HEK293 (cell line): ENCODE measurements around the gene CADPS.

Experiments
- CTCF ChIP-seq: fragments of 450-650 bp; formaldehyde crosslinking; IDR thresholded peaks from 2 replicates; pipeline ENCODE4 v1.5.1; 2016; ENCODE audit warnings: missing biosample characterization, missing genetic modification characterization
- MZF1 ChIP-seq: fragments of 450-650 bp; formaldehyde crosslinking; IDR thresholded peaks from 2 replicates; pipeline ENCODE4 v1.5.1; 2017; ENCODE audit warnings: missing biosample characterization, missing genetic modification characterization, borderline replicate concordance
- REST ChIP-seq: fragments of 450-650 bp; formaldehyde crosslinking; IDR thresholded peaks from 2 replicates; pipeline ENCODE4 v1.5.1; 2016; ENCODE audit warnings: missing biosample characterization, missing genetic modification characterization
- SETDB1 ChIP-seq: IDR thresholded peaks from one replicate; pipeline ENCODE4 v1.6.1; 2017; ENCODE audit warnings: mild to moderate bottlenecking, low read length, moderate library complexity, mixed read lengths; ENCODE audit not compliant: insufficient read length
- TRIM28 ChIP-seq: IDR thresholded peaks from 2 replicates; pipeline ENCODE4 v1.6.1; 2011; ENCODE audit warnings: low read length, control low read depth, borderline replicate concordance
- ZBTB21 ChIP-seq: fragments of 450-650 bp; formaldehyde crosslinking; IDR thresholded peaks from 2 replicates; pipeline ENCODE4 v1.5.1; 2017; ENCODE audit warnings: missing biosample characterization, missing genetic modification characterization
- ZNF132 ChIP-seq: fragments of 450-650 bp; formaldehyde crosslinking; IDR thresholded peaks from 2 replicates; pipeline ENCODE4 v1.5.1; 2017; ENCODE audit warnings: missing biosample characterization, missing genetic modification characterization, borderline replicate concordance
- ZNF561 ChIP-seq: fragments of 450-650 bp; IDR thresholded peaks from 2 replicates; pipeline ENCODE4 v1.5.1; 2018; ENCODE audit warnings: missing biosample characterization, missing genetic modification characterization, borderline replicate concordance
- ZNF777 ChIP-seq: fragments of 450-650 bp; formaldehyde crosslinking; IDR thresholded peaks from 2 replicates; pipeline ENCODE4 v1.5.1; 2017; ENCODE audit warnings: missing biosample characterization, missing genetic modification characterization, borderline replicate concordance
- ZSCAN18 ChIP-seq: fragments of 450-650 bp; formaldehyde crosslinking; IDR thresholded peaks from 2 replicates; pipeline ENCODE4 v1.5.1; 2016; ENCODE audit warnings: missing biosample characterization, missing genetic modification characterization

DNA sequence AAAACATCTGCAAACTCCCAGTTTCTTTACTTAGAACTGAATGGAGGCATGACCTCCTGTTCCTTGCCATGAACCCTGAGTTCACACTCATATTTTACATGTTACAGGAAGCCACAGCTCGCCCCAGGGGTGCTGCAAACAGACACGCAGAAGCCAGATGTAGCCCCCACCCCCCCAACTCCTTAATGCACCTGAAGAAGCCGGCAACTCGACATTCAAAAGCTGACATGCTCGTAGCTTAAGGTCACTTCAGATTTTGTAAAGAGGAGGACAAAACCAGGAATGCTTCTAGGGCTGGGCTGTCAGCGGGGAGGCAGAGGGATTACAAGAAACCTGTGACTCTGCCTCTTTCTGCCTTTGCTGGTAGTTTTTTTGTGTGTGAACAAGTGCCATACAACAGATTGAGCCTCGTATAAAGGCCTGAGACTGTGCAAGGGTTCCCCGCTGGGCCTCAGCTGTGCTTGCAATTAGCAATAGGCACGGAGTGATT is 459.9 kb downstream of the CADPS start:
- TF ChIP-seq CTCF (tag by site-specific recombination), result no peak
- no peak for TF ChIP-seq ZSCAN18 (tag by site-specific recombination)
- TF ChIP-seq ZNF561 (tag by site-specific recombination), result no peak
- TF ChIP-seq TRIM28, result no peak
- no peak for TF ChIP-seq ZNF777 (tag by site-specific recombination)
- no peak for TF ChIP-seq REST
- TF ChIP-seq ZBTB21 (tag by site-specific recombination), result no peak
- no peak for TF ChIP-seq MZF1
- no peak for TF ChIP-seq ZNF132 (tag by site-specific recombination)
- TF ChIP-seq SETDB1, result no peak
